Nucleus accumbens (tissue), 56 donors: ENCODE results near the gene OMG.
"Not testable (repeated sequence)": the region's sequence is repeated elsewhere in the genome, so short reads cannot be mapped to it uniquely, and the experiment has no call there.

Experiments used
- DNase-seq, 56 donors: peaks; one replicate each; lab custom pipeline; 2025; lab: John Stamatoyannopoulos, UW

OMG gene

GRCh38 chr17:31266042-31266441 lies 31.0 kb downstream of the OMG start:
- no peak for DNase-seq

GRCh38 chr17:31262923-31263322 lies 34.1 kb downstream of the OMG start:
- DNase-seq, result not testable (repeated sequence)

- DNase-seq, result no peak
Observed at GRCh38 chr17:31261601-31262000, 35.4 kb downstream of the OMG start.

- no peak for DNase-seq
Observed at GRCh38 chr17:31260151-31260550, 36.9 kb downstream of the OMG start.

DNA sequence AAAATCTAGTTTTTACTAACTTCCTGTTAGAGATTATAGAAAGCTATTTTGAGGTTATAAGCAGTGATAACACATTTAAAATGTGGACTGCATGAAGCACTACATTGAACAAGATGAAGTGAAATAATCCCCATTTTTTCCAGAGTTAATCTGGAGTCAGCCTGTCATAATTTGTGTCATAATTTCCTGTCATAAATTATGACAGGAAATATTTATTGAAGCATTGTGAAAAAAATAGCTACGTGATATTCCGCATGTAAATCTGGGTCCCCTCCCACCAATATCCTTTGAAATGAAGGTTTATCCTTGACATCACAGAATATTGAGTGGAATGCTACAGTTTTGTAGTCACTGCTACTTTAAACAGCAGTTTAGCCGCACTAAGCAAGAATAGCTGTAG lies 40.1 kb downstream of the OMG start:
- no peak for DNase-seq

DNA sequence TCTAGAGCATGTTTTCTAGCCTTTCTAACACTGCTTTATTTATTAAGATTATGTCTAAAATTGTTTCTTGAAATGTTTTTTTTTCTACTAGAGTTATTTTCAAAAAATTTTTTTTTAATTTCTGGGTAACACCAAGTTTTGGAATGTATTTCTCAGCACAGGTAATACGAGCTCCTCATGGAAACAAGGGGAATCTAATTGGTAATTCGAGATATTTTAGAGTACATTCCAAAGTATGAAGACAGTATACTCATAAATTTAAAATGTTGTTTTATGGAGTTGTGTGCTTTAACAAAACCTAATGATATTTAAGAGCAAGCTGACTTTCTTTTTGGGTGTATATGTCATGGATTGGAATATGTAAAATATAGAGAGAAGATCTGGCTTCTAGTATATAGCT lies 42.4 kb downstream of the OMG start:
- no peak for DNase-seq

DNA sequence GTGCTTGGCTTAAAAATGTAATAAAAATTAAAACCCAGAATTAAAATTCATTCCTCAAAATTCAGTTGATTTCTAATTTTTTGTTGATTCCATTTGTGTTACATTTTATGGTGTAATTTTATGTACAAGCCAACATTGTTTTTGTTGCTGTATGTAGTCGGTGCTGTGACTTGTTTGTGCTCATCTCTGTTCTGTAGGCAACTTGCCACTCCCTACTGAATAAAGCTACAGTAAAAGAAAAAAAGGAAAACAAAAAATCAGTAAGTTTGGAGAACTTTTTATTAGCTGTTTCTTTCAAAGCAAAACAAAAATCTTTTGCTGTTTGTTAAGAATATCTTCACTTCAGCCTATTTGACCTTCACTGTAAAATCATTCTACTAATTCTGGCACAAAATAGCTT lies 44.3 kb downstream of the OMG start:
- DNase-seq, result no peak

GRCh38 chr17:31251970-31252328 lies 45.1 kb downstream of the OMG start:
- DNase-seq, result no peak

DNA sequence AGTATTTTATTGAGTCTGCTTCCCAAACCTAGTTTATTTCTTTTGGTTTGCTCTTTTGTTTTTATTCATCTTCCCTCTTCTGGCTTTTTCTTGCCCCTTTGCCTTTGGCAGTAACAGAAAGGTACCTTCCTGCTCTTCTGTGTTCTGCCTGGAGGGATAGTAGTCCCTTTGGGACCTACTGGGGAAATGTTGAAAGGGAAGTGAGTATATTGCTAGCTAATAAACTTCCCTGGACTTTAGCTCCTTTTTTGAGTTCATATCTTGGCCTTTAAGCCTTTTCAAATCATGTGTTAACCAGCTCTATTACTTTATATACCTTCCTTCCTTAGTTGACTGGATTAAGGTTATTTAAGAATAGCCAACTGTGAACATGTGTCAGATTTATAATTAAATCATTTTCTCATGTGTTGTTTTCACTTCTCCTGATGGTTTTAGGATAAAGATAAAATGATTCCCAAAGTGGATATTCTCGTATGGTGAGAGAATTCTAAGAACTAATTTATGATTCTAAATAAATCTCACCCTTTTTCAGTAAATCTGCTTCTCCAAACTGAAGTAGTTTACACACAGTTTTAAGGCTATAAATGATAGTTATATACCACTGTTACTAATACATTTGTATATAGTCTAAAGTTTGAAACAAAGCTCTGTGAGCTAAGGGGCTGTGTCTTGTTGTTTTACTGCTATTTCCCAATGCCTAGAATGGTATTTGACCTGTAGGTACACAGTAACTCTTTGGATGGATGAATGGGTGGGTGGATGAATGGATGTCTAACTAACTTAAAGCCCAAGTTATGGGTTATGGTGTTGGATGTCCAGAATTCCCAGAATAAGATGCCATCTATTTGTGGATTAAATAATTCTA lies 45.7 kb downstream of the OMG start:
- DNase-seq, result no peak

- no peak for DNase-seq
Observed at GRCh38 chr17:31250229-31250628, 46.8 kb downstream of the OMG start.

GRCh38 chr17:31249835-31250141 lies 47.3 kb downstream of the OMG start:
- peak in 1 of 56 donors; percentile 7 for DNase-seq

GRCh38 chr17:31248986-31249834 lies 47.8 kb downstream of the OMG start:
- DNase-seq, result no peak
